H9 (cell line): Measurements from ENCODE around the gene MED25. TPM values are rescaled to one million over a fixed set of nuclear protein-coding genes. Genes with fewer than 3 reads are reported as not detected.

Source experiments
- DNase-seq: peaks from one replicate; pipeline ENCODE4 v3.0.0-alpha.2; 2017
- H2AFZ ChIP-seq: one replicate; pipeline ENCODE4 v1.6.1; 2013; ENCODE audit warnings: mild to moderate bottlenecking, low read length, control low read depth, moderate library complexity
- H2AK5ac ChIP-seq: 2 replicates; pipeline ENCODE4 v1.6.1; 2013; ENCODE audit warnings: low read length, control low read depth, mixed read lengths; ENCODE audit not compliant: insufficient read length
- H2BK120ac ChIP-seq: one replicate; pipeline ENCODE4 v1.6.1; 2013; ENCODE audit warnings: low read depth, mild to moderate bottlenecking, low read length, control low read depth, inconsistent platforms; ENCODE audit not compliant: poor library complexity, severe bottlenecking
- H2BK12ac ChIP-seq: 2 replicates; pipeline ENCODE4 v1.6.1; 2013; ENCODE audit warnings: low read length, control low read depth, mixed read lengths, low read depth; ENCODE audit not compliant: insufficient read length
- H2BK15ac ChIP-seq: 2 replicates; pipeline ENCODE4 v1.6.1; 2013; ENCODE audit warnings: low read depth, low read length, control low read depth
- H2BK20ac ChIP-seq: one replicate; pipeline ENCODE4 v1.6.1; 2013; ENCODE audit warnings: low read depth, mild to moderate bottlenecking, low read length, control low read depth, inconsistent platforms; ENCODE audit not compliant: poor library complexity, severe bottlenecking
- H2BK5ac ChIP-seq: 2 replicates; pipeline ENCODE4 v1.6.1; 2013; ENCODE audit warnings: low read length, control low read depth, mixed read lengths; ENCODE audit not compliant: insufficient read length
- H3K14ac ChIP-seq: 2 replicates; pipeline ENCODE4 v1.6.1; 2013; ENCODE audit warnings: low read length, control low read depth; ENCODE audit not compliant: insufficient read depth
- H3K18ac ChIP-seq: 2 replicates; pipeline ENCODE4 v1.6.1; 2013; ENCODE audit warnings: low read depth, mild to moderate bottlenecking, mixed read lengths, low read length, control low read depth; ENCODE audit not compliant: insufficient read length
- H3K23ac ChIP-seq: 2 replicates; pipeline ENCODE4 v1.6.1; 2013; ENCODE audit warnings: low read length, control low read depth, mixed read lengths, low read depth; ENCODE audit not compliant: insufficient read length
- H3K23me2 ChIP-seq: 2 replicates; pipeline ENCODE4 v1.6.1; 2013; ENCODE audit warnings: low read depth, mild to moderate bottlenecking, mixed read lengths, low read length, control low read depth; ENCODE audit not compliant: insufficient read length, poor library complexity, severe bottlenecking
- H3K27ac ChIP-seq: 2 replicates; pipeline ENCODE4 v1.5.1; 2013; ENCODE audit warnings: low read length, control low read depth, mixed read lengths, low read depth; ENCODE audit not compliant: insufficient read length
- H3K27me3 ChIP-seq: 2 replicates; pipeline ENCODE4 v1.6.1; 2013; ENCODE audit warnings: low read length, control low read depth, inconsistent platforms; ENCODE audit not compliant: insufficient read depth
- H3K4ac ChIP-seq: 2 replicates; pipeline ENCODE4 v1.6.1; 2013; ENCODE audit warnings: low read depth, mild to moderate bottlenecking, control low read depth, inconsistent platforms, low read length, moderate library complexity
- H3K4me1 ChIP-seq: 2 replicates; pipeline ENCODE4 v1.6.1; 2013; ENCODE audit warnings: low read length, control low read depth, inconsistent platforms; ENCODE audit not compliant: insufficient read depth
- H3K4me2 ChIP-seq: 2 replicates; pipeline ENCODE4 v1.6.1; 2013; ENCODE audit warnings: low read length, control low read depth, mixed read lengths; ENCODE audit not compliant: insufficient read length, insufficient read depth
- H3K56ac ChIP-seq: 2 replicates; pipeline ENCODE4 v1.6.1; 2013; ENCODE audit warnings: low read depth, mild to moderate bottlenecking, mixed read lengths, low read length, control low read depth; ENCODE audit not compliant: insufficient read length
- H3K79me1 ChIP-seq: 2 replicates; pipeline ENCODE4 v1.6.1; 2013; ENCODE audit warnings: low read depth, mild to moderate bottlenecking, moderate library complexity, low read length, control low read depth, inconsistent platforms; ENCODE audit not compliant: insufficient read depth, poor library complexity, severe bottlenecking
- H3K79me2 ChIP-seq: 2 replicates; pipeline ENCODE4 v1.6.1; 2013; ENCODE audit warnings: low read length, control low read depth, inconsistent platforms; ENCODE audit not compliant: insufficient read depth
- H3K9ac ChIP-seq: 2 replicates; pipeline ENCODE4 v1.6.1; 2013; ENCODE audit warnings: low read length, control low read depth, mixed read lengths; ENCODE audit not compliant: insufficient read length; ENCODE audit errors: extremely low read depth
- H3K9me3 ChIP-seq: one replicate; pipeline ENCODE4 v1.6.1; 2013; ENCODE audit warnings: low read depth, low read length, inconsistent platforms; ENCODE audit not compliant: control insufficient read depth
- H3T11ph ChIP-seq: one replicate; pipeline ENCODE4 v1.6.1; 2013; ENCODE audit warnings: mild to moderate bottlenecking, low read length, control low read depth, inconsistent platforms
- H4K20me1 ChIP-seq: one replicate; pipeline ENCODE4 v1.6.1; 2013; ENCODE audit not compliant: control insufficient read depth, insufficient read length, insufficient read depth
- H4K5ac ChIP-seq: 2 replicates; pipeline ENCODE4 v1.6.1; 2013; ENCODE audit warnings: low read depth, mild to moderate bottlenecking, mixed read lengths, low read length, control low read depth; ENCODE audit not compliant: insufficient read length
- H4K8ac ChIP-seq: replicated peaks from 2 replicates; pipeline ENCODE4 v1.6.1; 2013; ENCODE audit warnings: low read length, control low read depth, mixed read lengths, low read depth; ENCODE audit not compliant: insufficient read length
- H4K91ac ChIP-seq: 2 replicates; pipeline ENCODE4 v1.6.1; 2013; ENCODE audit warnings: low read depth, mild to moderate bottlenecking, moderate library complexity, mixed read lengths, low read length, control low read depth; ENCODE audit not compliant: insufficient read length
- H3K27ac Mint-ChIP-seq, 3 experiments: 2 replicates in 2 of 3; 3 replicates in 1 of 3; pipeline ENCODE4 v1.8.0; 2020 to 2021; ENCODE audit warnings: mixed read lengths in 3 of 3, mild to moderate bottlenecking in 1 of 3, moderate library complexity in 1 of 3
- H3K27me3 Mint-ChIP-seq: 2 replicates; pipeline ENCODE4 v1.8.0; 2021; ENCODE audit warnings: low read depth, mild to moderate bottlenecking, moderate library complexity, mixed read lengths
- H3K36me3 Mint-ChIP-seq, 3 experiments: 2 replicates in 2 of 3; 3 replicates in 1 of 3; pipeline ENCODE4 v1.8.0; 2020 to 2021; ENCODE audit warnings: low read depth in 3 of 3, mixed read lengths in 3 of 3; ENCODE audit not compliant: insufficient read depth in 1 of 3
- H3K4me1 Mint-ChIP-seq, 2 experiments: 2 replicates each; pipeline ENCODE4 v1.8.0; 2020; ENCODE audit warnings: mixed read lengths in 2 of 2
- H3K4me3 Mint-ChIP-seq, 2 experiments: 2 replicates in 1 of 2; 3 replicates in 1 of 2; pipeline ENCODE4 v1.8.0; 2020 to 2021; ENCODE audit warnings: mild to moderate bottlenecking in 2 of 2, mixed read lengths in 2 of 2, moderate library complexity in 1 of 2
- H3K9me3 Mint-ChIP-seq, 2 experiments: 2 replicates in 1 of 2; 3 replicates in 1 of 2; pipeline ENCODE4 v1.8.0; 2020; ENCODE audit warnings: mild to moderate bottlenecking in 2 of 2, mixed read lengths in 2 of 2, moderate library complexity in 1 of 2
- CTCF ChIP-seq: fragments of 200-600 bp; sonication (generic); conservative IDR thresholded peaks from 3 replicates; pipeline ENCODE4 v1.8.0; 2021; ENCODE audit warnings: antibody characterized with exemption, mild to moderate bottlenecking
- WGBS: extraction: QIAGEN DNeasy Blood & Tissue Kit; methylation state at CpG from one replicate; pipeline ENCODE4 v1.1.7; 2013; ENCODE audit warnings: missing lambda C conversion rate, low lambda C conversion rate, mixed read lengths; ENCODE audit not compliant: insufficient read length; ENCODE audit errors: extremely low coverage; 5-methylcytosine and 5-hydroxymethylcytosine counted together
- total RNA-seq: library from RNA; stranded (reverse); gene quantifications from 2 replicates; pipeline ENCODE4 v1.2.1, GENCODE V29; 2021

Gene MED25
- total RNA-seq, 1 experiment from 2014 or later = 77.5 TPM

GRCh38 chr19:49848938-49849337, 30.8 kb downstream of the MED25 start:
- no CpG with 5 or more reads among the region's 3 CpGs for WGBS
- Mint-ChIP-seq H3K4me1 (peaks cover 22 to 27% of the 10 kb centered on the region in 2 experiments), H3K36me3 (peaks cover 25 to 34% (median 26%) of the 10 kb centered on the region in 3 experiments), H3K4me3 (peak overlapping the region; percentile 6 to 61; a peak in 2 of 5 replicates), H3K27me3 (no peaks in the 10 kb centered on the region; the same call in 1 of the 2 replicates), H3K27ac (no peak overlapping the region), H3K9me3 (peaks cover 0 to 4% of the 10 kb centered on the region in 2 experiments; a peak in 2 of 5 replicates)
- Histone ChIP-seq H2BK20ac (no peak overlapping the region), H3K4ac (no peak overlapping the region), H3K79me2 (peaks cover 9% of the 10 kb centered on the region; the same call in 1 of the 2 replicates), H2BK12ac (no peak overlapping the region), H3K27ac (no peak overlapping the region), H4K20me1 (peaks cover 3% of the 10 kb centered on the region), H2BK15ac (no peak overlapping the region), H4K5ac (no peak overlapping the region), H3K23ac (no peak overlapping the region), H3K18ac (no peak overlapping the region), H3K9me3 (no peaks in the 10 kb centered on the region), H3K4me1 (no peaks in the 10 kb centered on the region; the same call in 1 of the 2 replicates), H3K27me3 (no peaks in the 10 kb centered on the region), H4K91ac (no peak overlapping the region), H2AK5ac (no peak overlapping the region), H4K8ac (no peak overlapping the region), H3K56ac (no peak overlapping the region), H2BK5ac (no peak overlapping the region), H3K23me2 (peaks cover 10% of the 10 kb centered on the region), H3K9ac (no peak overlapping the region), H2AFZ (no peak overlapping the region), H3T11ph (no peak overlapping the region), H2BK120ac (no peak overlapping the region), H3K79me1 (peaks cover 9% of the 10 kb centered on the region), H3K4me2 (no peak overlapping the region), H3K14ac (no peak overlapping the region)
- no peak for DNase-seq
- TF ChIP-seq CTCF = no peak
